GM12878 (cell line): ENCODE results near the gene AGT.

ENCODE experiments used
- CTCF ChIP-seq, 3 experiments: IDR thresholded peaks in 2 of 3; conservative IDR thresholded peaks in 1 of 3; 2 replicates each; pipeline ENCODE4 v1.5.1; 2011; ENCODE audit warnings: low read depth in 3 of 3, low read length in 3 of 3, mild to moderate bottlenecking in 3 of 3, control low read depth in 2 of 3, moderate library complexity in 2 of 3, inconsistent platforms in 1 of 3, mixed read lengths in 1 of 3; ENCODE audit not compliant: control insufficient read depth in 2 of 3, insufficient read depth in 1 of 3; ENCODE audit errors: extremely low read depth in 1 of 3
- EZH2 ChIP-seq: IDR thresholded peaks from 2 replicates; pipeline ENCODE4 v1.6.1; 2012; ENCODE audit warnings: low read depth, mild to moderate bottlenecking, control low read depth, inconsistent platforms, low read length, borderline replicate concordance; ENCODE audit not compliant: control insufficient read depth
- MAX ChIP-seq: IDR thresholded peaks from 2 replicates; pipeline ENCODE4 v1.6.1; 2012; ENCODE audit warnings: low read depth, low read length, improper control_type of control experiment
- POLR2AphosphoS5 ChIP-seq: IDR thresholded peaks from 2 replicates; pipeline ENCODE4 v1.6.1; 2011; ENCODE audit warnings: mild to moderate bottlenecking, low read length, inconsistent platforms
- TBL1XR1 ChIP-seq: IDR thresholded peaks from 2 replicates; pipeline ENCODE4 v1.6.1; 2012; ENCODE audit warnings: low read depth, low read length, improper control_type of control experiment

- TF ChIP-seq CTCF (IDR thresholded peaks at IDR 0.05 in 2 of 3, conservative IDR thresholded peaks at IDR 0.05 in 1 of 3; ENCODE audit: control insufficient read depth in 2 of 3, extremely low read depth in 1 of 3, insufficient read depth in 1 of 3, low read depth in 3 of 3, low read length in 3 of 3) (no peak), TBL1XR1 (no peak), EZH2 (no peak), POLR2AphosphoS5 (no peak), MAX (no peak)
Measured at GRCh38 chr1:230706020-230706699, 7.8 kb downstream of the AGT start.
